ENCODE data around the gene CINP.
"Not testable (repeated sequence)": the region's sequence is repeated elsewhere in the genome, so short reads cannot be mapped to it uniquely, and the experiment has no call there.

The CINP gene

GRCh38 chr14:102319351-102320032 is 43.2 kb downstream of the CINP start, which contains the start of gene ZNF839:
TSS of gene ZNF839 (plus strand) at chr14:102319746. CDS start at chr14:102319766, 20 bp downstream.
- peak; percentile 91 to 95 for DNase-seq

- DNase-seq = peak in 1 of 2 experiments; percentile 49
Observed at GRCh38 chr14:102318781-102319276, 43.9 kb downstream of the CINP start.

- peak; percentile 75 to 93 for DNase-seq
Observed at GRCh38 chr14:102317564-102318248, 45.0 kb downstream of the CINP start.

- DNase-seq = peak; percentile 92 to 94
Observed at GRCh38 chr14:102316743-102317563, 45.7 kb downstream of the CINP start.

- DNase-seq = peak; percentile 77 to 79
Observed at GRCh38 chr14:102316338-102316742, 46.4 kb downstream of the CINP start.

- DNase-seq = peak in 1 of 2 experiments; percentile 37
Observed at GRCh38 chr14:102315121-102315520, 47.6 kb downstream of the CINP start.

GRCh38 chr14:102314242-102315011 is 48.3 kb downstream of the CINP start:
- DNase-seq = peak; percentile 84 to 86

GRCh38 chr14:102304611-102305506 is 57.8 kb downstream of the CINP start, which contains the start of gene MOK:
TSS of gene MOK (minus strand) at chr14:102305164. CDS start at chr14:102304968, 196 bp downstream.
- peak; percentile 99 for DNase-seq

- DNase-seq = no peak
Observed at GRCh38 chr14:102303664-102304063, 59.0 kb downstream of the CINP start.

- DNase-seq = not testable (repeated sequence)
Observed at GRCh38 chr14:102298303-102299070, 64.2 kb downstream of the CINP start.
